ENCODE measurements around the gene RGS17. TPM values are rescaled to one million over a fixed set of nuclear protein-coding genes. Genes with fewer than 3 reads are reported as not detected.

The RGS17 gene
- total RNA-seq, 1 experiment from 2014 or later, result 3.2 TPM

DNA sequence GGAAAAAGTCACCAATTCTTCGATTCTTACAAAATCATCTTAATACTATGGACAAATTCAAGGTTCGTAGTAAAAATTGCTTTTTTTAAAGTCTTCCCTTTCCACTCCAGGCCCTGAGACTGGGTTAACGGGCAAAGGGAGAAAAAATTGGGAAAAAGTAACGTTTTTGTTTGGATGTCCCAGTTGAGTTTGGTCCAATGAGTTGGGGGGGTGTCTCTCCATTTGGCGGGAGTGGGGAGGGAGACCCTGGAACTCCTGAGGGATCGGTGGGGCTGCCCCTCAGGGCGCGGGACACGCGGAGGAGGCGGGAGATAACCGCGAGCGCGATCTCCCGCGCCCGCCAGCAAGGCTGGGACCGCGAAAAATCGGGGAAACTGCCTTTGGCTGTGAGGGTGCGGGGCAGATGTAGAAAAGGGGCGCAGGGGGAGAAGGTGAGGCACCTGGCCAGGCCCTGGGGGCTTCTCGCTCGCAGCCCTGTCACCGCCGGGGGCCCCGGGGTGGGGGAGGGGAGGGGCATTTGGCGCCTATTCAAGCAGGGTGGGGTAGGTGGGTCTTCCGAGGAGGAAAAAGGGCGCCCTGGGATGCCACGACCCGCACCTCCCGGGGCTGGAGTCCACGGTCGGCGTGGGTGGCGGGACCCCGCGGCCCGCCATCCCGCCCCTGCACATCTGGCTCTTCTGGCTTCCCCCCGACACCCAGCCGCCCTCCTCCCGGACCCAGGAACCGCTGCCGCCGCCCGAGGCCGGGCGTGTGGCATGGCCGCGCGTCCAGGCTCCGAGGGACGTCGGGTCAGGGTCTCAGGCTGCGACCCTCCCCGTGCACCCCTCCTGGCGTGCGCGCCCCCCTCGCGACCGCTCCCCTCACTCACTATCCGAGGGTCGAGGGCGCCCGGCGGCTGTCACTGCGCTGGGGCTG, 148.8 kb downstream of the RGS17 start:
- Histone ChIP-seq H3K56ac (ENCODE audit: insufficient read length, low read depth, low read length) (no peak overlapping the region), H3K9me3 (ENCODE audit: control insufficient read depth, low read depth, low read length) (no peaks in the 10 kb centered on the region), H3K27ac (ENCODE audit: insufficient read length, low read depth, low read length) (no peak overlapping the region), H3K14ac (ENCODE audit: insufficient read depth, low read length) (peak overlapping the region; percentile 34; the same call in 1 of the 2 replicates), H3K4me2 (ENCODE audit: insufficient read depth, insufficient read length, low read length) (peak overlapping the region; percentile 95), H3K79me1 (ENCODE audit: insufficient read depth, low read depth, low read length, poor library complexity, severe bottlenecking) (peaks cover 2% of the 10 kb centered on the region), H3K4ac (ENCODE audit: low read depth, low read length) (no peak overlapping the region), H2BK5ac (ENCODE audit: insufficient read length, low read length) (no peak overlapping the region), H3K79me2 (ENCODE audit: insufficient read depth, low read length) (peaks cover 59% of the 10 kb centered on the region; the same call in 1 of the 2 replicates), H3K18ac (ENCODE audit: insufficient read length, low read depth, low read length) (no peak overlapping the region), H3K9ac (ENCODE audit: extremely low read depth, insufficient read length, low read length) (peak overlapping the region; percentile 91), H4K91ac (ENCODE audit: insufficient read length, low read depth, low read length) (no peak overlapping the region), H3K27me3 (ENCODE audit: insufficient read depth, low read length) (no peaks in the 10 kb centered on the region), H3T11ph (ENCODE audit: low read length) (no peak overlapping the region), H2AK5ac (ENCODE audit: insufficient read length, low read length) (no peak overlapping the region), H3K23me2 (ENCODE audit: insufficient read length, low read depth, low read length, poor library complexity, severe bottlenecking) (peaks cover 9% of the 10 kb centered on the region), H4K5ac (ENCODE audit: insufficient read length, low read depth, low read length) (no peak overlapping the region), H2BK20ac (ENCODE audit: low read depth, low read length, poor library complexity, severe bottlenecking) (no peak overlapping the region), H3K23ac (ENCODE audit: insufficient read length, low read depth, low read length) (no peak overlapping the region), H3K4me1 (ENCODE audit: insufficient read depth, low read length) (no peaks in the 10 kb centered on the region), H2BK12ac (ENCODE audit: insufficient read length, low read depth, low read length) (no peak overlapping the region), H4K8ac (replicated peaks; ENCODE audit: insufficient read length, low read depth, low read length) (no peak overlapping the region), H2AFZ (ENCODE audit: low read length) (no peak overlapping the region), H2BK120ac (ENCODE audit: low read depth, low read length, poor library complexity, severe bottlenecking) (no peak overlapping the region), H2BK15ac (ENCODE audit: low read depth, low read length) (no peak overlapping the region), H4K20me1 (ENCODE audit: control insufficient read depth, insufficient read depth, insufficient read length) (no peaks in the 10 kb centered on the region)
- no CpG with 5 or more reads among the region's 71 CpGs for WGBS (ENCODE audit: extremely low coverage, insufficient read length, low lambda C conversion rate)
- TF ChIP-seq, protein P1, sequence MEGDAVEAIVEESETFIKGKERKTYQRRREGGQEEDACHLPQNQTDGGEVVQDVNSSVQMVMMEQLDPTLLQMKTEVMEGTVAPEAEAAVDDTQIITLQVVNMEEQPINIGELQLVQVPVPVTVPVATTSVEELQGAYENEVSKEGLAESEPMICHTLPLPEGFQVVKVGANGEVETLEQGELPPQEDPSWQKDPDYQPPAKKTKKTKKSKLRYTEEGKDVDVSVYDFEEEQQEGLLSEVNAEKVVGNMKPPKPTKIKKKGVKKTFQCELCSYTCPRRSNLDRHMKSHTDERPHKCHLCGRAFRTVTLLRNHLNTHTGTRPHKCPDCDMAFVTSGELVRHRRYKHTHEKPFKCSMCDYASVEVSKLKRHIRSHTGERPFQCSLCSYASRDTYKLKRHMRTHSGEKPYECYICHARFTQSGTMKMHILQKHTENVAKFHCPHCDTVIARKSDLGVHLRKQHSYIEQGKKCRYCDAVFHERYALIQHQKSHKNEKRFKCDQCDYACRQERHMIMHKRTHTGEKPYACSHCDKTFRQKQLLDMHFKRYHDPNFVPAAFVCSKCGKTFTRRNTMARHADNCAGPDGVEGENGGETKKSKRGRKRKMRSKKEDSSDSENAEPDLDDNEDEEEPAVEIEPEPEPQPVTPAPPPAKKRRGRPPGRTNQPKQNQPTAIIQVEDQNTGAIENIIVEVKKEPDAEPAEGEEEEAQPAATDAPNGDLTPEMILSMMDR (conservative IDR thresholded peaks at IDR 0.05), result no peak
- Mint-ChIP-seq H3K27ac (peak overlapping the region in 2 of 3 experiments; percentile 87 to 90; a peak in 4 of 7 replicates), H3K9me3 (no peaks in the 10 kb centered on the region; a peak in 1 of 5 replicates), H3K36me3 (ENCODE audit: insufficient read depth in 1 of 3, low read depth in 3 of 3) (peaks cover 22 to 34% (median 22%) of the 10 kb centered on the region in 3 experiments; a peak in 6 of 7 replicates), H3K4me3 (peak overlapping the region; percentile 92 to 98), H3K4me1 (peaks cover 41 to 46% of the 10 kb centered on the region in 2 experiments), H3K27me3 (ENCODE audit: low read depth) (no peaks in the 10 kb centered on the region; the same call in 1 of the 2 replicates)
- peak; percentile 29 for DNase-seq
